Right lobe of liver (tissue), 4 donors: ENCODE measurements around the gene MGME1.

Source experiments
- POLR2A ChIP-seq: fragments of 450-650 bp; IDR thresholded peaks from one replicate; pipeline ENCODE4 v1.6.1; 2017; ENCODE audit warnings: antibody characterized with exemption, mild to moderate bottlenecking
- TF ChIP-seq, protein P1 (sequence below), 4 donors: fragments of 200-600 bp in 3 of 4; fragments of 450-650 bp in 1 of 4; IDR thresholded peaks; one replicate each; pipeline versions ENCODE4 v1.5.1 to v1.8.0; 2016 to 2022; ENCODE audit warnings: antibody characterized with exemption in 4 of 4, mild to moderate bottlenecking in 2 of 4
- donor health status: DM: no; HTN: no; CAD: no.
- donor health status: DM: no; HTN: no; CAD: no.
- donor health status: DM: no; HTN: yes; CAD: no.

DNA sequence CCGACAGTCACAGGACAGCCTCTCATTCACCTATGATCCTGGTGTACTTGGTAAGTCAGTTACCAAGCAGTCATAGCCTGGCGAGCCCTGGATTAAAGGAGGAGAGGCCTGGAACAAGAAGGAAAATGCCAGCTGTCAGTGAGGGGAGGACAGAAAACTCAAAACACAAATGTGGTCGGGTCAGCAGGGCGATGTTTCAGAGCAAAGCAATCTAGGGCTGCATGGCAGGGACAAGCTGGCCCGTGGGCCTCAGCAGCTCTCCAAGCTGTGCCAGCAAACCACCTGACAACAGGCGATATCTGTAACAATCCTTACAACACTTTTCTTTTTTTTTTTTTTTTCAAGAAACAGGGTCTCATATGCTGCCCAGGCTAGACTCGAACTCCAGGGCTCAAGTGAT lies 40.3 kb downstream of the MGME1 start:
- TF ChIP-seq, protein P1, sequence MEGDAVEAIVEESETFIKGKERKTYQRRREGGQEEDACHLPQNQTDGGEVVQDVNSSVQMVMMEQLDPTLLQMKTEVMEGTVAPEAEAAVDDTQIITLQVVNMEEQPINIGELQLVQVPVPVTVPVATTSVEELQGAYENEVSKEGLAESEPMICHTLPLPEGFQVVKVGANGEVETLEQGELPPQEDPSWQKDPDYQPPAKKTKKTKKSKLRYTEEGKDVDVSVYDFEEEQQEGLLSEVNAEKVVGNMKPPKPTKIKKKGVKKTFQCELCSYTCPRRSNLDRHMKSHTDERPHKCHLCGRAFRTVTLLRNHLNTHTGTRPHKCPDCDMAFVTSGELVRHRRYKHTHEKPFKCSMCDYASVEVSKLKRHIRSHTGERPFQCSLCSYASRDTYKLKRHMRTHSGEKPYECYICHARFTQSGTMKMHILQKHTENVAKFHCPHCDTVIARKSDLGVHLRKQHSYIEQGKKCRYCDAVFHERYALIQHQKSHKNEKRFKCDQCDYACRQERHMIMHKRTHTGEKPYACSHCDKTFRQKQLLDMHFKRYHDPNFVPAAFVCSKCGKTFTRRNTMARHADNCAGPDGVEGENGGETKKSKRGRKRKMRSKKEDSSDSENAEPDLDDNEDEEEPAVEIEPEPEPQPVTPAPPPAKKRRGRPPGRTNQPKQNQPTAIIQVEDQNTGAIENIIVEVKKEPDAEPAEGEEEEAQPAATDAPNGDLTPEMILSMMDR (IDR thresholded peaks at IDR 0.05) = no peak
- TF ChIP-seq POLR2A = no peak
